K562 (cell line): Measurements from ENCODE around the gene LTN1. TPM values are rescaled to one million over a fixed set of nuclear protein-coding genes. Genes with fewer than 3 reads are reported as not detected.

ENCODE experiments used
- ATAC-seq: fragments of 200-7000 bp; cut with Tn5 transposase; 3 replicates; pipeline ENCODE4 v1.9.1; 2020; ENCODE audit warnings: moderate library complexity
- BruUV-seq: library from RNA; stranded (reverse); fragments of 400-500 nt; replicated peaks from 2 replicates; lab custom pipeline; 2021; lab: Mats Ljungman, UMichigan
- CTCF ChIA-PET: fragments of 300-600 bp; formaldehyde crosslinking; extraction: SDS; loops from one replicate; lab custom pipeline; 2021; ENCODE audit warnings: low intra/inter-chr PET ratio; lab: Yijun Ruan, JAX
- POLR2A ChIA-PET: fragments of 300-600, 350-650 bp; sonication (Branson Sonifier 250); formaldehyde crosslinking; extraction: SDS; loops from one replicate; lab custom pipeline; 2021; ENCODE audit warnings: antibody characterized with exemption, inconsistent platforms; lab: Yijun Ruan, JAX
- DNase-seq, 4 experiments: peaks; one replicate each; pipeline versions ENCODE4 v3.0.0 to v3.0.0-alpha.2; 2011 to 2018; ENCODE audit warnings: low spot score in 3 of 4, mixed read lengths in 3 of 4; ENCODE audit errors: extremely low read depth in 1 of 4
- FAIRE-seq: peaks from 2 replicates; lab custom pipeline; 2011; peaks lifted over from hg19 to GRCh38; lab: Jason Lieb, UNC
- H2AFZ ChIP-seq: 2 replicates; pipeline ENCODE4 v1.6.0; 2011; ENCODE audit warnings: low read depth, low read length, control low read depth, inconsistent platforms
- H3K27ac ChIP-seq: fragments of 200-600 bp; 3 replicates; pipeline ENCODE4 v1.8.0; 2011; ENCODE audit warnings: low read depth, mild to moderate bottlenecking, control low read depth, inconsistent platforms, low read length, moderate library complexity, mixed read lengths; ENCODE audit errors: extremely low read depth
- H3K27me3 ChIP-seq, 2 experiments: fragments of 300-600 bp in 1 of 2; 2 replicates in 1 of 2; 3 replicates in 1 of 2; pipeline versions ENCODE4 v1.6.0 to v1.8.0; 2011; ENCODE audit warnings: inconsistent platforms in 2 of 2, low read length in 2 of 2, mild to moderate bottlenecking in 1 of 2, mixed read lengths in 1 of 2, moderate library complexity in 1 of 2; ENCODE audit not compliant: control insufficient read depth in 2 of 2, insufficient read depth in 2 of 2
- H3K36me3 ChIP-seq: fragments of 300-600 bp; 3 replicates; pipeline ENCODE4 v1.8.0; 2011; ENCODE audit warnings: mild to moderate bottlenecking, low read length, inconsistent platforms; ENCODE audit not compliant: control insufficient read depth, insufficient read depth
- H3K4me1 ChIP-seq, 2 experiments: fragments of 200-600 bp in 1 of 2; replicated peaks in 1 of 2; 2 replicates in 1 of 2; 3 replicates in 1 of 2; pipeline versions ENCODE4 v1.5.1 to v1.8.0; 2011; ENCODE audit warnings: inconsistent platforms in 2 of 2, low read length in 2 of 2, mild to moderate bottlenecking in 1 of 2, mixed read lengths in 1 of 2, moderate library complexity in 1 of 2; ENCODE audit not compliant: control insufficient read depth in 2 of 2, insufficient read depth in 2 of 2
- H3K4me2 ChIP-seq: 2 replicates; pipeline ENCODE4 v1.6.1; 2011; ENCODE audit warnings: low read length, control low read depth, inconsistent platforms, mixed read lengths; ENCODE audit not compliant: insufficient read depth
- H3K4me3 ChIP-seq: fragments of 200-600 bp; sonication (generic), shearing (Covaris generic); 2 replicates; pipeline ENCODE4 v1.5.1; 2016; ENCODE audit warnings: control low read depth, inconsistent platforms
- H3K79me2 ChIP-seq: fragments of 200-600 bp; 3 replicates; pipeline ENCODE4 v1.8.0; 2011; ENCODE audit warnings: low read length, inconsistent platforms; ENCODE audit not compliant: control insufficient read depth, insufficient read depth
- H3K9ac ChIP-seq, 2 experiments: 2 replicates each; pipeline versions ENCODE4 v1.6.0 to v1.6.1; 2011; ENCODE audit warnings: low read depth in 2 of 2, low read length in 2 of 2, control low read depth in 1 of 2, inconsistent platforms in 1 of 2, mild to moderate bottlenecking in 1 of 2, mixed read lengths in 1 of 2; ENCODE audit not compliant: insufficient read depth in 1 of 2
- H3K9me1 ChIP-seq: one replicate; pipeline ENCODE4 v1.6.0; 2011; ENCODE audit warnings: inconsistent platforms, mild to moderate bottlenecking, low read length, moderate library complexity; ENCODE audit not compliant: control insufficient read depth, insufficient read depth
- H3K9me3 ChIP-seq: replicated peaks from 2 replicates; pipeline ENCODE4 v1.5.1; 2011; ENCODE audit warnings: low read depth, low read length, inconsistent platforms; ENCODE audit not compliant: control insufficient read depth, insufficient read depth
- H4K20me1 ChIP-seq: replicated peaks from 2 replicates; pipeline ENCODE4 v1.6.1; 2011; ENCODE audit warnings: low read length, inconsistent platforms, mixed read lengths; ENCODE audit not compliant: control insufficient read depth, insufficient read depth
- KDM1A ChIP-seq, 2 experiments: fragments of 450-650 bp; IDR thresholded peaks; 2 replicates each; pipeline ENCODE4 v1.6.1; 2016; ENCODE audit warnings: mild to moderate bottlenecking in 2 of 2
- U2AF2 ChIP-seq: fragments of 200-400 bp; formaldehyde crosslinking; optimal IDR thresholded peaks from 2 replicates; pipeline ENCODE3; 2017; ENCODE audit warnings: low read depth, mild to moderate bottlenecking, low read length
- ZBTB7A ChIP-seq: IDR thresholded peaks from 2 replicates; pipeline ENCODE4 v1.6.1; 2011; ENCODE audit warnings: low read depth, mild to moderate bottlenecking, low read length, moderate library complexity, borderline replicate concordance; ENCODE audit not compliant: control insufficient read depth
- ZNF551 ChIP-seq: fragments of 250-450 bp; sonication (Bioruptor Pico); IDR thresholded peaks from 2 replicates; pipeline ENCODE4 v1.5.0; 2021; ENCODE audit warnings: mild to moderate bottlenecking, moderate library complexity
- WGBS: fragments of 100-300 bp; shearing (Covaris generic); methylation state at CpG from one replicate; pipeline ENCODE4 v1.1.6; 2016; ENCODE audit warnings: low coverage, mixed read lengths; ENCODE audit not compliant: insufficient coverage; ENCODE audit errors: missing lambda C conversion rate; 5-methylcytosine and 5-hydroxymethylcytosine counted together
- in situ Hi-C: fragments of 300-500 bp; cut with MboI; formaldehyde crosslinking; loops from 4 replicates; pipeline ENCODE4 v1.15.0; 2018; ENCODE audit warnings: inconsistent platforms, mixed read lengths
- intact Hi-C: fragments of 100-400 bp; cut with micrococcal nuclease; formaldehyde crosslinking; loops from 2 replicates; pipeline ENCODE4 v1.14.2; 2022
- polyA plus RNA-seq, 8 experiments: library from polyadenylated mRNA; depleted of rRNA in 4 of 8; stranded (reverse) in 5 of 8; unstranded in 3 of 8; fragments of >200 nt; fragmentation: Nextera tagmentation in 2 of 8; fragmentation: Illumina TruSeq in 1 of 8; extraction: Ambion mirVana in 2 of 8; extraction: Trizol in 1 of 8; gene quantifications; 2 replicates each; pipeline versions ENCODE4 v1.2.1 to v1.2.3, GENCODE V29; 2011 to 2014; ENCODE audit warnings: inconsistent platforms in 1 of 8, missing spikeins in 1 of 8
- total RNA-seq, 7 experiments: library from RNA; depleted of rRNA in 6 of 7; stranded (reverse); fragments of >200 nt in 6 of 7; fragmentation: Illumina TruSeq in 2 of 7; extraction: Trizol in 2 of 7; gene quantifications; 2 replicates each; pipeline versions ENCODE4 v1.2.1 to v1.2.3, GENCODE V29; 2011 to 2021; ENCODE audit warnings: low replicate concordance in 1 of 7
- TF ChIP-seq, protein P1 (sequence below): sonication (generic); IDR thresholded peaks from 2 replicates; pipeline ENCODE4 v1.6.1; 2016
- TF ChIP-seq, protein P2 (sequence below): fragments of 250-450 bp; sonication (Bioruptor Pico); IDR thresholded peaks from 2 replicates; pipeline ENCODE4 v1.8.0; 2021; ENCODE audit warnings: moderate library complexity, mild to moderate bottlenecking, inconsistent platforms
- TF ChIP-seq, protein P3 (sequence below), 2 experiments: IDR thresholded peaks; 2 replicates each; pipeline ENCODE4 v1.6.1; 2011; ENCODE audit warnings: borderline replicate concordance in 1 of 2, control low read depth in 1 of 2, low read depth in 1 of 2, low read length in 1 of 2, mild to moderate bottlenecking in 1 of 2, mixed read lengths in 1 of 2, moderate library complexity in 1 of 2; ENCODE audit not compliant: insufficient read depth in 1 of 2, insufficient read length in 1 of 2, poor library complexity in 1 of 2, severe bottlenecking in 1 of 2; ENCODE audit errors: extremely low read depth in 1 of 2

Gene LTN1
- total and polyA plus RNA-seq, 9 of the 15 experiments (the other 6 are each of a cell fraction or from before 2014, with no cell fraction given), result 15.7 to 49.6 (median 28.7) TPM

DNA sequence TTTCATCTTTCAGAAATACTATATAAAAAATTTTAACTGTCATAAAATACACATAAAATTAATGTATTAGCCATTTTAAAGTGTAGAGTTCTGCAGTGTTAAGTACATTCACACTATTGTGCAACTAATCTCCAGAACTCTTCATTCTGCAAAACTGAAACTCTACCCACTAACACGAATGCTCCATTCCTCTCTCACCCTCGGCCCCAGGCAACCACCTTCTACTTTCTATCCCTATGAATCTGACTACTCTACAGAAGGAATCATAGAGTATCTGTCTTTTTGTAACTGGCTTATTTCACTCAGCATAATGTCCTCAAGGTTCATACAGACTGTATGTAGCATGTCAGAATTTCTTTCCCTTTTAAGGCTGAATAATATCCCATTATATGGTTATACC, 43.4 kb downstream of the LTN1 start:
- DNase-seq, result no peak
- Histone ChIP-seq H3K4me3 (no peak overlapping the region), H3K9me1 (no peaks in the 10 kb centered on the region), H3K9me3 (no peaks in the 10 kb centered on the region), H3K27me3 (no peaks in the 10 kb centered on the region), H4K20me1 (no peaks in the 10 kb centered on the region), H3K36me3 (peaks cover 87% of the 10 kb centered on the region), H3K4me2 (no peak overlapping the region), H2AFZ (no peak overlapping the region), H3K27ac (no peak overlapping the region), H3K9ac (no peak overlapping the region), H3K4me1 (no peaks in the 10 kb centered on the region), H3K79me2 (no peaks in the 10 kb centered on the region)
- no peak for FAIRE-seq
- ChIA-PET CTCF (no interaction called here), POLR2A (no interaction called here)
- TF ChIP-seq U2AF2 (no peak), ZBTB7A (no peak)
- TF ChIP-seq, protein P1, sequence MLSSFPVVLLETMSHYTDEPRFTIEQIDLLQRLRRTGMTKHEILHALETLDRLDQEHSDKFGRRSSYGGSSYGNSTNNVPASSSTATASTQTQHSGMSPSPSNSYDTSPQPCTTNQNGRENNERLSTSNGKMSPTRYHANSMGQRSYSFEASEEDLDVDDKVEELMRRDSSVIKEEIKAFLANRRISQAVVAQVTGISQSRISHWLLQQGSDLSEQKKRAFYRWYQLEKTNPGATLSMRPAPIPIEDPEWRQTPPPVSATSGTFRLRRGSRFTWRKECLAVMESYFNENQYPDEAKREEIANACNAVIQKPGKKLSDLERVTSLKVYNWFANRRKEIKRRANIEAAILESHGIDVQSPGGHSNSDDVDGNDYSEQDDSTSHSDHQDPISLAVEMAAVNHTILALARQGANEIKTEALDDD, result no peak
- TF ChIP-seq, protein P2, sequence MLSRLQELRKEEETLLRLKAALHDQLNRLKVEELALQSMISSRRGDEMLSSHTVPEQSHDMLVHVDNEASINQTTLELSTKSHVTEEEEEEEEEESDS (CRISPR knock-in tag), result no peak
- no peak for ATAC-seq
- in situ Hi-C loops (no loop called here), intact Hi-C loops (no loop called here)
- 93% methylated on average over 2 of the region's 2 CpGs for whole genome bisulfite sequencing
- no TSS peak for BruUV-seq

DNA sequence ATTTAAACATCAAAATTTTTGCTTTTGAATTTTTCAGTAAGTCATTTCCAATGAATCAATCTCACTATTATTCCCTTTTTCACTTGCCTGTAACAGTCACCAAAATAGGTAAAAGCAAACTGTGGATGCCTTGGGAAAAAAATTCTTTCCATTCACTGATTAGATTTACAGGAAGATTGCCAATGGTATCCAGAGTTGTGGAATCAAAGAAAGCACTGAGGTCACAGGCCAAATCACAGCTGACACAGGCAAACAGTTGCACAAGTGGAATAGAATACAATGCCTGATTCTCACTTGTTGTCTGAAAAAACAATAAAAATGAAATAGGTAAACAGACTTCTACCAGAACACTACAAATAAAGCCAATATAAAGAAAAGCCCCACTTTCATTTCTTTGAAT, 48.4 kb downstream of the LTN1 start:
- peak; percentile 18 to 44; a peak in 2 of 4 replicates for TF ChIP-seq KDM1A (IDR thresholded peaks at IDR 0.05)
- TF ChIP-seq ZNF551, result no peak
- TF ChIP-seq, protein P3, sequence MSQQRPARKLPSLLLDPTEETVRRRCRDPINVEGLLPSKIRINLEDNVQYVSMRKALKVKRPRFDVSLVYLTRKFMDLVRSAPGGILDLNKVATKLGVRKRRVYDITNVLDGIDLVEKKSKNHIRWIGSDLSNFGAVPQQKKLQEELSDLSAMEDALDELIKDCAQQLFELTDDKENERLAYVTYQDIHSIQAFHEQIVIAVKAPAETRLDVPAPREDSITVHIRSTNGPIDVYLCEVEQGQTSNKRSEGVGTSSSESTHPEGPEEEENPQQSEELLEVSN (IDR thresholded peaks at IDR 0.05; ENCODE audit: borderline replicate concordance in 1 of 2, extremely low read depth in 1 of 2, insufficient read depth in 1 of 2, insufficient read length in 1 of 2, low read depth in 1 of 2, low read length in 1 of 2, poor library complexity in 1 of 2, severe bottlenecking in 1 of 2), result no peak
- no peak overlapping the region for H2AFZ ChIP-seq
- no peak overlapping the region for H3K27ac ChIP-seq
- no peaks in the 10 kb centered on the region for H3K9me3 ChIP-seq
- DNase-seq (no peak), ATAC-seq (no peak), FAIRE-seq (no peak)
- no peaks in the 10 kb centered on the region for H3K79me2 ChIP-seq
- no peak overlapping the region for H3K4me3 ChIP-seq
- POLR2A ChIA-PET, result interaction anchor here (0.7 kb wide), 1 partner anchor 72 kb away, joined by 5 read pairs; no protein-coding TSS in a partner anchor
- intact Hi-C loops, result loop anchor here (5.0 kb wide), 1 partner anchor 427 kb away; no protein-coding TSS in a partner anchor
- CTCF ChIA-PET, result no interaction called here
- in situ Hi-C loops, result no loop called here
- H3K27me3 ChIP-seq, result no peaks in the 10 kb centered on the region
- H3K9me1 ChIP-seq, result no peaks in the 10 kb centered on the region
- H3K4me1 ChIP-seq, result no peaks in the 10 kb centered on the region
- no peak overlapping the region for H3K4me2 ChIP-seq
- H4K20me1 ChIP-seq, result no peaks in the 10 kb centered on the region
- BruUV-seq, result no TSS peak
- peaks cover 88% of the 10 kb centered on the region for H3K36me3 ChIP-seq
- H3K9ac ChIP-seq, result no peak overlapping the region
